Retinal pigment epithelial cell (primary cell): ENCODE data around the gene PML.
A peak's percentile ranks its signal among the peaks of the same experiment; 100 is the strongest.
"Not testable (repeated sequence)": the region's sequence is repeated elsewhere in the genome, so short reads cannot be mapped to it uniquely, and the experiment has no call there.

Source experiments
- DNase-seq: peaks from one replicate; pipeline ENCODE4 v3.0.0-alpha.2; 2010; ENCODE audit warnings: low read depth
- H3K4me3 ChIP-seq: 2 replicates; pipeline ENCODE4 v1.5.1; 2011; ENCODE audit warnings: mild to moderate bottlenecking, low read length, control low read depth, moderate library complexity
- TF ChIP-seq, protein P1 (sequence below): conservative IDR thresholded peaks from 2 replicates; pipeline ENCODE4 v1.5.1; 2011; ENCODE audit warnings: low read depth, low read length, control low read depth, inconsistent platforms

The PML gene

DNA sequence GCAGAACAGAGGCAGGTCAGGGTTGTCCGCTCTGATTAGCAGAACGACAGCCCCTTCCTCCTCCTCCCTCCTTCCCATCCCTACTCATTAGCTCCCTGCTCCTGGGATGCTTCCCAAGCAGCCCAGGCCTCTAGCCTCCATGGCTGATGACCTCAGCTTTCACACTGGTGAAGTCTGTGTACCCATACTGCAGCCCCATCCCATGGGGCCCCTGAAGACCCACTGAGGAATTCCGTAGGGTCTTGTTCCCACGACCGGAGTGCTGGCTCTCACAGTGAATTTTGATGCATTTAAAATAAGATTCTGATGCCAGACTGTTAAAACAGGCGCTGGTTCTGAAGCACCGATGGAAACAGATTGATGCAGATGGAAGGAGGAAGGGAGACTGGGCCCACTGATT, 51.8 kb downstream of the PML start:
- TF ChIP-seq, protein P1, sequence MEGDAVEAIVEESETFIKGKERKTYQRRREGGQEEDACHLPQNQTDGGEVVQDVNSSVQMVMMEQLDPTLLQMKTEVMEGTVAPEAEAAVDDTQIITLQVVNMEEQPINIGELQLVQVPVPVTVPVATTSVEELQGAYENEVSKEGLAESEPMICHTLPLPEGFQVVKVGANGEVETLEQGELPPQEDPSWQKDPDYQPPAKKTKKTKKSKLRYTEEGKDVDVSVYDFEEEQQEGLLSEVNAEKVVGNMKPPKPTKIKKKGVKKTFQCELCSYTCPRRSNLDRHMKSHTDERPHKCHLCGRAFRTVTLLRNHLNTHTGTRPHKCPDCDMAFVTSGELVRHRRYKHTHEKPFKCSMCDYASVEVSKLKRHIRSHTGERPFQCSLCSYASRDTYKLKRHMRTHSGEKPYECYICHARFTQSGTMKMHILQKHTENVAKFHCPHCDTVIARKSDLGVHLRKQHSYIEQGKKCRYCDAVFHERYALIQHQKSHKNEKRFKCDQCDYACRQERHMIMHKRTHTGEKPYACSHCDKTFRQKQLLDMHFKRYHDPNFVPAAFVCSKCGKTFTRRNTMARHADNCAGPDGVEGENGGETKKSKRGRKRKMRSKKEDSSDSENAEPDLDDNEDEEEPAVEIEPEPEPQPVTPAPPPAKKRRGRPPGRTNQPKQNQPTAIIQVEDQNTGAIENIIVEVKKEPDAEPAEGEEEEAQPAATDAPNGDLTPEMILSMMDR: no peak
- no peak overlapping the region for H3K4me3 ChIP-seq
- no peak for DNase-seq

DNA sequence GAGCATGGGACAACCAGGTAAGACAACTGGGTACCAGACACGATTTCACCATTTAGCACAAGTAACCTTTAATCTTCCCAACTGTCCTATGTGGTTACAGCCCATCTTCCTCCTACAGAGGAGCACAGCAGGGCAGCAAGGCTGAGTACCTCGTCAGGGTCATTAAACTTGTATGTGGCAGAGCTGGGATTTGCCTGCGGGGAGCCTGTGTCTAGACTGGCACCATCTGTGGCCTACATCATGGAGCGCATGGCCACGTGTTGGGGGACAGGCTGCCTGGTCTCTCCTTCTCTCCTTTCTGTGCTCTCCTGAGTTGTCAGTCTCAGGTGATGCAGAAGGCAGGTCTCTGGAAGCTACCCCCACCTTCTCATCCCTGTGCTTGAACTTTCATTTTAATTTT, 55.6 kb downstream of the PML start:
- TF ChIP-seq, protein P1: no peak
- no peak for DNase-seq
- H3K4me3 ChIP-seq: no peak overlapping the region

DNA sequence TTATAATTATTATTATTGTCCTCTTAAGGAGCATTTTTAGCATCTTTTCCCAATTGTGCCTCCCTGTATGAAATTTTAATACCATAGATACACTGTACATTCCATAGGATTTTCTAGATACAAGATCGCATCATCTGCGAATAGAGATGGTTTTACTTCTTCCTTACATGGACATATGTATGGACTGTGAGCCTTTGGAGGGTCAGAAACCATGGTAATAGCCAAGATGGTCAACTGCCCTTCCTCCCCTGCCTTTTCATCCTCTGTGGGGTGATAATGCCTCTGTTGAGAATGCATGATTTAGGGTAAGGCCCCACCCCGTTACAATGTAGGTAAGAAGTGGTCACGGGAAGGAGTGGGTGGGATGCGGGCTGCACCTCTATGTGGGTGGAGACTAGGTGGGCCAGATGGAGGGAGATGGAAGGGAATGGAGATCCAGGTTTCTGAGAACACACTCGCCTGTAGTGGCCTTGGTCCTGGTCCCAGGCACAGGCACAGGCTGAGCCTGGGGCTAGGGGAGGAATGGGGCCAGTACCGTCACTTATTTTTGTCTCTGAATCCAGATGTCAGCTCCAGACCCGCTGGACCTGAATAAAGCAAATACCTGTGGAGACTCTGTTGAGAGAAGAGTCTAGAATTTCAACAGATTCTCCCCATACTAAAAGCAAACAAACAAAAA, 56.2 kb downstream of the PML start:
- DNase-seq: no peak
- TF ChIP-seq, protein P1: no peak
- H3K4me3 ChIP-seq: no peak overlapping the region

DNA sequence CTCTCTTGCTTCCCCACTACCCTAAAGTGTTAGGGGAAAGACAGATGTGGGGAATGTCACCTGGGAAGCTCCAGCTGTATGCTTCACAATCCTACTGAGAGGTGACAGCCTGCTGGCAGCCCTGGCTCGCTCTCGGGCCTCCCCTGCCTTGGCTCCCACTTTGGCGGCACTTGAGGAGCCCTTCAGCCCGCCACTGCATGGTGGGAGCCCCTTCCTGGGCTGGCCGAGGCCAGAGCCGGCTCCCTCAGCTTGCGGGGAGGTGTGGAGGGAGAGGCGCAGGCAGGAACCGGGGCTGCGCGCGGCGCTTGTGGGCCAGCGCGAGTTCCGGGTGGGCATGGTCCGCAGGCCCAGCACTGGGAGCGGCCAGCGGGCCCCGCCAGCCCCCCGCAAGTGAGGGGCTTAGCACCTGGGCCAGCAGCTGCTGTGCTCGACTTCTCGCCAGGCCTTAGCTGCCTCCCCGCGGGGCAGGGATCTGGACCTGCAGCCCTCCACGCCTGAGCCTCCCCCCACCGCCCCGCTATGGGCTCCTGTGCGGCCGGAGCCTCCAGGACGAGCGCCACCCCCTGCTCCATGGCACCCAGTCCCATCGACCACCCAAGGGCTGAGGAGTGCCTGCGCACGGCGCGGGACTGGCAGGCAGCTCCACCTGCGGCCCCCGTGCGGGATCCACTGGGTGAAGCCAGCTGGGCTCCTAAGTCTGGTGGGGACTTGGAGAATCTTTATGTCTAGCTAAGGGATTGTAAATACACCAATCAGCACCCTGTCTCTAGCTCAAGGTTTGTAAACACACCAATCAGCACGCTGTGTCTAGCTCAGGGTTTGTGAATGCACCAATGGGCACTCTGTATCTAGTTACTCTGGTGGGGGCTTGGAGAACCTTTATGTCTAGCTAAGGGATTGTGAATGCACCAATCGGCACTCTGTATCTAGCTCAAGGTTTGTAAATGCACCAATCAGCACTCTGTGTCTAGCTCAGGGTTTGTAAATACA, 58.0 kb downstream of the PML start:
- not testable (repeated sequence) for H3K4me3 ChIP-seq, DNase-seq

DNA sequence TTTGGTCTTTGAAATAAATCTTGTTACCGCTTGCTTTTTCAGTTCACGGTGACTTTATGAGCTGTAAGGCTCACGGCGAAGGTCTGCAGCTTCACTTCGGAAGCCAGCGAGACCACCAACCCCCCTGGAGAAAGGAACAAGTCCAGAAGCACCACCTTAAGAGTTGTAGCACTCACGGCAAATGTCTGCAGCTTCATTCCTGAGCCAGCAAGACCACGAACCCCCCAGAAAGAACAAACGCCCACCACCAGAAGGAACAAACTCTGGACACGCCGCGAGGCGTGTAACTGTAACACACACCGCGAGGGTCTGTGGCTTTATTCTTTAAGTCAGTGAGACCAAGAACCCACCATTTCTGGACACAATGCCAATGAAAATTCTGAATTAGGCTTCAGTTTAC, 59.0 kb downstream of the PML start:
- DNase-seq: no peak
- TF ChIP-seq, protein P1: no peak
- H3K4me3 ChIP-seq: no peak overlapping the region

DNA sequence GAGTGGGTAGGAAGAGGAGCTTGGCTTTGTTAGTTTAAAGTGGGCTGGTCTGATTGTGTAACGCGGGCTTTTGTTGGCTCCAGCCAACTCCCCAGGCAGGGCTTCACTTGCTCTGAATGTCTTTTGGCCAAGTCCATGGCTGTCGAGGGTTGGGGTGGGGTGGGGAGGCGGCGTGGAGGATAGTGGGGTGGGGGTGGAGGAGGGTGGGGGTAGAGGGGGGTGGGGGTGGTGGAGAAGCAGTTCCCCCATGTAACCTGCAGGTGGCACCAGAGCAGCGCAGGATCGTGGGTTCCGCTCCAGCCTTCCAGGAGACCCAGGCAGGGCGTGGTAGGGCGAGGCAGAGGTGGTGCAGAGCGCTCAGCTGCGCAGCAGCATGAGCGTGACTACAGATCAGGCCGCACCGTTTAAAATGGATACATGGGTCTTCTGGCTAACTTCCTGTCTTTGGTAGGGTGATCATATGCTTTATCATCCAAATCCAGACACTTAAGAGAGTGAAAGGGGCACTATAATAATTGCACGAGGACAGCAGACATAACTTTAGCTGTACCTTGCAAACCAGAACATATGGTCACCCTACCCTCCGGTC, 59.5 kb downstream of the PML start:
- no peak overlapping the region for H3K4me3 ChIP-seq
- TF ChIP-seq, protein P1: peak; percentile 66
- no peak for DNase-seq

DNA sequence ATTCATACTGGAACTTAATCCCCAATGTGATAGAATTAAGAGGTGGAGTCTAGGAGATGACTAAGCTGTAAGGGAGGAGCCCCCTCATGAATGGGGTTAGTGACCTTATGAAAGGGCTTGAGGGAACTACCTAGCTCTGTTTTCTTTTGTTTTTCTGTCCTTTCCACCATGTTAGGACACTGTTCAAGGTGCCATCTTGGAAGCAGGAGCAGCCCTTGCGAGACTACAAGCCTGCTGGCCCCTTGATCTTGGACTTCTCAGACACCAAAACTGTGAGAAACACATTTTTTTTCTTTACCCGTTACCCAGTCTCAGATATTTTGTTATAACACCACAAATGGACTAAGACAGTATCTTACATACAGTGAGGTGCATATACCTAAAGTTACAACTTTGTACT, 61.3 kb downstream of the PML start:
- no peak overlapping the region for H3K4me3 ChIP-seq
- no peak for DNase-seq
- TF ChIP-seq, protein P1: no peak

DNA sequence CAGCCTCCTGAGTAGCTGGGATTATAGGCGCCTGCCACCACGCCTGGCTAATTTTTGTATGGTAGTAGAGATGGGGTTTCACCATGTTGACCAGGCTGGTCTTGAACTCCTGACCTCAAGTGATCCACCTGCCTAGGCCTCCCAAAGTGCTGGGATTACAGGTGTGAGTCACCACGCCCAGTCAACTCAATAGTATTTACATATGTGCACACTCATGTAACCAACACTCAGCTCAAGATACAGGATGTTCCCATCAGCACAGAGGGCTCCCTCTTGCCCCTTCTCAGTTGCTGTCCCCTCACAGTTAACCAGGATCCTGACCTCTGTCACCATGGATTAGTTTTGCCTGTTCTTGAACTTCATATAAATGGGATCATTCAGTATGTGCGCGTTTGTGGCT, 61.8 kb downstream of the PML start:
- DNase-seq, H3K4me3 ChIP-seq: not testable (repeated sequence)

DNA sequence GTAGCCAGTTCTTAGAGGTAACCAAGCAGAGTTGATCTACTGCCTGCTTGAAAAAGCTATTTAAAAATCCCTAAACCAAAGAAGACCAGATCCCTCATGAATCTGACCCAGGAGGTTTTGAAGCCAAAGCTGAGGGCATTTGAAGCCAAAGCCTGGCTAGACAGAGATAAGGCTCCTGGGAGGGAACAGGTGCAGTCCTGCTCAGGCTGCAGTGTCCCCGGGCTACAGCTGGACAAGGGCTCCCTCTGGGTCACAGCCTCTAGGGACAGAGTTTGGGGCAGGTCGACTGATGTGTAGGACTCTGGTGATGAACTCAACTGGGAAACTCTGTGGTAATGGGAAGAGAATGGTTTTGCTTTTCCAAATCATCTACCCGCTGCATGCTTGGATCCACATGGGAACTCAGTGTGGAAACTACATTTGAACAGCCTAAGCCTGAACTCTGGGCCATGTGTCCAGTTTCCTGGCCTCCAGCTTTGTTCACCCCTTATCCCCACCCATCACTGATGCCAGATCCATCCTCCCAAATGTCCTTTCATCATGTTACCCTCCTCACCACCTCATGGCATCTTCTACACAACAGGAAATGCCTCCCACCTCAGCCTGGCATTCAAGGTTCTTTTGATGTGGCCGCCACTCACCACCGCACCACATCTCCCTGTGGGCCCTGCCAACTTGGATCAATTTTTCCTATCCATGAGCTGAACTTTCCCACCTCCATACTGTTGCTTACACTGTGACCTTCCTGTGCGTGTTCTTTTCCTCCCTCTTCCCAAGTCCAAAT, 64.7 kb downstream of the PML start:
- DNase-seq, H3K4me3 ChIP-seq: not testable (repeated sequence)
